HG03039 (cell line): Measurements from ENCODE around the gene CCDC112.
"Not testable (repeated sequence)": the region's sequence is repeated elsewhere in the genome, so short reads cannot be mapped to it uniquely, and the experiment has no call there.

Experiments
- ATAC-seq: cut with Tn5 transposase; IDR thresholded peaks from one replicate; pipeline ENCODE4 v1.9.1; 2021; ENCODE audit warnings: mild to moderate bottlenecking, moderate library complexity; ENCODE audit not compliant: unreplicated experiment

Gene CCDC112

GRCh38 chr5:115296124-115297022 lies at the start of gene CCDC112:
CCDC112 (minus strand) TSS chr5:115296654; CDS start chr5:115296543, 111 bp downstream.
- ATAC-seq = peak; percentile 63

GRCh38 chr5:115345344-115345743 lies 48.9 kb upstream of the CCDC112 start:
- no peak for ATAC-seq

GRCh38 chr5:115343855-115344254 lies 47.4 kb upstream of the CCDC112 start:
- ATAC-seq = no peak

GRCh38 chr5:115342590-115343377 lies 46.3 kb upstream of the CCDC112 start:
- no peak for ATAC-seq

GRCh38 chr5:115341745-115342144 lies 45.3 kb upstream of the CCDC112 start:
- no peak for ATAC-seq

GRCh38 chr5:115338851-115339250 lies 42.4 kb upstream of the CCDC112 start:
- ATAC-seq = no peak

GRCh38 chr5:115337882-115338281 lies 41.4 kb upstream of the CCDC112 start:
- ATAC-seq = no peak

- ATAC-seq = no peak
These were observed 40.5 kb upstream of the CCDC112 start for GRCh38 chr5:115336964-115337363.

GRCh38 chr5:115336201-115336720 lies 39.8 kb upstream of the CCDC112 start:
- no peak for ATAC-seq

- ATAC-seq = no peak
These were observed 38.8 kb upstream of the CCDC112 start for GRCh38 chr5:115335301-115335700.

GRCh38 chr5:115333164-115333563 lies 36.7 kb upstream of the CCDC112 start:
- ATAC-seq = no peak

GRCh38 chr5:115330830-115331229 lies 34.4 kb upstream of the CCDC112 start:
- ATAC-seq = no peak

- ATAC-seq = no peak
These were observed 33.0 kb upstream of the CCDC112 start for GRCh38 chr5:115329475-115329874.

- ATAC-seq = not testable (repeated sequence)
These were observed 32.3 kb upstream of the CCDC112 start for GRCh38 chr5:115328617-115329274.

- ATAC-seq = no peak
These were observed 29.0 kb upstream of the CCDC112 start for GRCh38 chr5:115325296-115325959.

GRCh38 chr5:115324021-115324420 lies 27.6 kb upstream of the CCDC112 start:
- ATAC-seq = no peak

GRCh38 chr5:115322729-115323128 lies 26.3 kb upstream of the CCDC112 start:
- no peak for ATAC-seq

- ATAC-seq = no peak
These were observed 24.9 kb upstream of the CCDC112 start for GRCh38 chr5:115321309-115321708.

GRCh38 chr5:115320515-115320914 lies 24.1 kb upstream of the CCDC112 start:
- no peak for ATAC-seq

- ATAC-seq = no peak
These were observed 23.6 kb upstream of the CCDC112 start for GRCh38 chr5:115320006-115320405.

- no peak for ATAC-seq
These were observed 22.6 kb upstream of the CCDC112 start for GRCh38 chr5:115319007-115319406.
